ENCODE data around the gene TMPRSS6.

The TMPRSS6 gene

DNA sequence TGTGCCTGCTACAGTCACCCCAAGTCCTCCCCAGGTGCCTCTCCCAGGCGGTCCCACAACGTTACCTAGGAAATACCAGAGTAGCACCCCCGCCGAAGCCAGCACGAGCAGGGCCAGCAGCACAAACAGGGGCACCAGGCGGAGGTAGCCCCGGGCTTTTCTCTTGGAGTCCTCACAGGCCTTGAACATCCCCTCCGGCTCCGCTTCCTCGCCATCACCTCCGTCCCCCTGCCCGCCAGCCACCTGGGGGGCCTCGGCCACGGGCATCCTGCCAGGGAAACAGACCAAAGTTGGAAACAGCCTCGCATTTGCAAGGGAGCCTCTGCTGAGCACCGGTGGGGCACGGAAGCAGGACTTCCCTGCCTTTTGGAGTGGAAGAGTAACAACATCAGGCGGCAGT is 6.4 kb downstream of the TMPRSS6 start:
- Histone ChIP-seq H3K4me3 (ENCODE audit: insufficient read length, low read depth) (no peak overlapping the region), H3K9me3 (ENCODE audit: insufficient read depth, low read length) (no peaks in the 10 kb centered on the region), H3K4me1 (ENCODE audit: insufficient read depth, insufficient read length) (peaks cover 5% of the 10 kb centered on the region), H3K9ac (ENCODE audit: insufficient read length, low read depth) (peak overlapping the region; percentile 10), H3K36me3 (ENCODE audit: insufficient read depth, insufficient read length, low read length) (no peaks in the 10 kb centered on the region), H3K27me3 (ENCODE audit: insufficient read depth, insufficient read length) (no peaks in the 10 kb centered on the region)
- TF ChIP-seq YY1 (IDR thresholded peaks at IDR 0.05; ENCODE audit: insufficient read depth, insufficient read length) (no peak), SUZ12 (IDR thresholded peaks at IDR 0.05; ENCODE audit: extremely low read depth, insufficient read depth, insufficient read length) (no peak), ZNF274 (IDR thresholded peaks at IDR 0.05; ENCODE audit: low read depth, low read length) (no peak)
- no peak for DNase-seq (ENCODE audit: low read depth, low spot score)

DNA sequence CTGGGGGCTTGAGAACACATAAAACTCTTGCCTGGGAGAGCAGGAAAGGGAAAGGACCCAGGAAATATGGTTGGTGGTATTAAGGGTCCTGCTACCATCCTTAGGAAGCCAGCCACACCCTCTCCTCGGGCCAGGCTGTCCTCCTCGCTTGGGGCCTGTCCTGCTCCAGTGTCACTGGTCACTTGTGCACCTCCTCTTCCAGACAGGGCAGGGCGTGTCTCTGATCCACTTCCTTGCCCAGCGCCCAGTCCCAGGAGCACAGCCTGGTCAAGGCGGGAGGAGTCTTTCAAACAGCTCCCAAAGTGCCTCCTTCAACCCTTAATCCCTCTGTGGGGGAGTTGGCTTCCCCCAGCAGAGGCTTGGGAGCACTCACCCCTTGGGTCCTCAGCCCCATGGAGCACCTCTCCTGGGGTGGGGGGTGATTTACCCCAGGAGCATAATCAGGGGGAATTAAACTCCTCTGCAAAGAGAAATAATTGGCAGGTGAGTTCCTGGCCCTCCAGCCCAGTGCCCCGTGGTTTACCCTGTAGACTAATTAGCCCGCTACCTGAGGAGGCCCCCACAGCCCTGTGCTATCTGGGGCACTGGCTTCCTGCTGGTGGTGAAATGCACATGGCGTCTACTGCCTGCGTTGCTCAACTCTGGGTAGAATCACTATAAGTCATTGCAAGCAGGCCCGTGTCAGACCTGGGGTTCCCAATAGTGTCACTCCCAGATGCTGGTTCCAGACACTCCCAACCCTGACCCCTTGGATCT is 8.0 kb downstream of the TMPRSS6 start:
- DNase-seq (ENCODE audit: low read depth, low spot score): no peak
- no peaks in the 10 kb centered on the region for H3K27me3 ChIP-seq (ENCODE audit: insufficient read depth, insufficient read length)

GRCh38 chr22:37100589-37101127 is 8.9 kb downstream of the TMPRSS6 start:
- H3K27me3 ChIP-seq (ENCODE audit: insufficient read depth, insufficient read length): no peaks in the 10 kb centered on the region
- H3K9me3 ChIP-seq (ENCODE audit: insufficient read depth, low read length): no peaks in the 10 kb centered on the region
- peaks cover 5% of the 10 kb centered on the region for H3K4me1 ChIP-seq (ENCODE audit: insufficient read depth, insufficient read length)
- TF ChIP-seq YY1 (IDR thresholded peaks at IDR 0.05; ENCODE audit: insufficient read depth, insufficient read length): no peak
- TF ChIP-seq SUZ12 (IDR thresholded peaks at IDR 0.05; ENCODE audit: extremely low read depth, insufficient read depth, insufficient read length): no peak
- no peak for TF ChIP-seq ZNF274 (IDR thresholded peaks at IDR 0.05; ENCODE audit: low read depth, low read length)
- DNase-seq (ENCODE audit: low read depth, low spot score): no peak
- H3K4me3 ChIP-seq (ENCODE audit: insufficient read length, low read depth): no peak overlapping the region
- no peak overlapping the region for H3K9ac ChIP-seq (ENCODE audit: insufficient read length, low read depth)
- no peaks in the 10 kb centered on the region for H3K36me3 ChIP-seq (ENCODE audit: insufficient read depth, insufficient read length, low read length)

More for the DNA sequence above, 8.0 kb downstream of the TMPRSS6 start:
- H3K36me3 ChIP-seq (ENCODE audit: insufficient read depth, insufficient read length, low read length): no peaks in the 10 kb centered on the region
- no peaks in the 10 kb centered on the region for H3K9me3 ChIP-seq (ENCODE audit: insufficient read depth, low read length)
- H3K4me3 ChIP-seq (ENCODE audit: insufficient read length, low read depth): no peak overlapping the region
- peaks cover 5% of the 10 kb centered on the region for H3K4me1 ChIP-seq (ENCODE audit: insufficient read depth, insufficient read length)
- H3K9ac ChIP-seq (ENCODE audit: insufficient read length, low read depth): no peak overlapping the region
- TF ChIP-seq ZNF274 (IDR thresholded peaks at IDR 0.05; ENCODE audit: low read depth, low read length): no peak
- TF ChIP-seq YY1 (IDR thresholded peaks at IDR 0.05; ENCODE audit: insufficient read depth, insufficient read length): no peak
- TF ChIP-seq SUZ12 (IDR thresholded peaks at IDR 0.05; ENCODE audit: extremely low read depth, insufficient read depth, insufficient read length): no peak

DNA sequence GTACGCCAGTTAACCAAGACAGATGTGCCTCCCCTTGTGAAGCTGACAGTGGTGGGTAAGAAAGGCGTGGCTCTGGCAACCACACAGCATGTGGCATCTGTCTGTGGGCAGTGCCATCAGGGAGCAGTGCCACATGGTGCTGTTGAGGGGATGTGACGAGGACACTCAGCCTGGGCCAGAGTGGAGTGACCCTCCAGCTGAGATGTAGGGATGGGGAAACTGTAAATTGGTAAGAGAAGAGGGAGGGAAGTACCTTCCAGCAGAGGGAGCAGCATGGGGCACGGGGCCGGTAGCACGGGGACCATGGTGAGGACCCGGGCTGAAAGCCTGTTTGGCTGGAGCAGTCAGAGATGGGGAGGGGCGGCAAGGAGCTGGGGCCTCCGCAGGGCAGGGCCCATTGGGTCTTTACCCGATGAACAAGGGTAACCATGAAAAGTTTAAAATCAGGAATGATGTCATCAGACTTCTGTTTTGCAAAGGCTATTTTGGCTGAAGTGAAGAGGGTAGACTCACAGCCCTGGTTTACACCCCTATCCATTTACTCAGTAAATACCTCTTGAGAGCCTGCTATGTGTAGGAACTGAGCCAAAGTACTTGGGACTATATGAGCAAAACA is 10.4 kb downstream of the TMPRSS6 start:
- DNase-seq (ENCODE audit: low read depth, low spot score): no peak
- H3K27me3 ChIP-seq (ENCODE audit: insufficient read depth, insufficient read length): no peaks in the 10 kb centered on the region
- H3K9me3 ChIP-seq (ENCODE audit: insufficient read depth, low read length): no peaks in the 10 kb centered on the region
- no peak for TF ChIP-seq ZNF274 (IDR thresholded peaks at IDR 0.05; ENCODE audit: low read depth, low read length)
- no peak for TF ChIP-seq YY1 (IDR thresholded peaks at IDR 0.05; ENCODE audit: insufficient read depth, insufficient read length)
- TF ChIP-seq SUZ12 (IDR thresholded peaks at IDR 0.05; ENCODE audit: extremely low read depth, insufficient read depth, insufficient read length): no peak
- no peaks in the 10 kb centered on the region for H3K36me3 ChIP-seq (ENCODE audit: insufficient read depth, insufficient read length, low read length)
- H3K9ac ChIP-seq (ENCODE audit: insufficient read length, low read depth): no peak overlapping the region
- peaks cover 5% of the 10 kb centered on the region for H3K4me1 ChIP-seq (ENCODE audit: insufficient read depth, insufficient read length)
- no peak overlapping the region for H3K4me3 ChIP-seq (ENCODE audit: insufficient read length, low read depth)

- no peak for DNase-seq (ENCODE audit: low read depth, low spot score)
- no peaks in the 10 kb centered on the region for H3K36me3 ChIP-seq (ENCODE audit: insufficient read depth, insufficient read length, low read length)
- H3K4me3 ChIP-seq (ENCODE audit: insufficient read length, low read depth): no peak overlapping the region
- H3K27me3 ChIP-seq (ENCODE audit: insufficient read depth, insufficient read length): no peaks in the 10 kb centered on the region
- no peaks in the 10 kb centered on the region for H3K9me3 ChIP-seq (ENCODE audit: insufficient read depth, low read length)
- H3K4me1 ChIP-seq (ENCODE audit: insufficient read depth, insufficient read length): peaks cover 2% of the 10 kb centered on the region
- TF ChIP-seq YY1 (IDR thresholded peaks at IDR 0.05; ENCODE audit: insufficient read depth, insufficient read length) (no peak), ZNF274 (IDR thresholded peaks at IDR 0.05; ENCODE audit: low read depth, low read length) (no peak), SUZ12 (IDR thresholded peaks at IDR 0.05; ENCODE audit: extremely low read depth, insufficient read depth, insufficient read length) (no peak)
- H3K9ac ChIP-seq (ENCODE audit: insufficient read length, low read depth): no peak overlapping the region
These were observed 12.2 kb downstream of the TMPRSS6 start for GRCh38 chr22:37097346-37097745.

GRCh38 chr22:37095113-37095512 is 14.4 kb downstream of the TMPRSS6 start:
- H3K27me3 ChIP-seq (ENCODE audit: insufficient read depth, insufficient read length): no peaks in the 10 kb centered on the region
- H3K9ac ChIP-seq (ENCODE audit: insufficient read length, low read depth): no peak overlapping the region
- H3K9me3 ChIP-seq (ENCODE audit: insufficient read depth, low read length): no peaks in the 10 kb centered on the region
- no peak for DNase-seq (ENCODE audit: low read depth, low spot score)
- H3K4me3 ChIP-seq (ENCODE audit: insufficient read length, low read depth): no peak overlapping the region
- H3K36me3 ChIP-seq (ENCODE audit: insufficient read depth, insufficient read length, low read length): no peaks in the 10 kb centered on the region
- peaks cover 4% of the 10 kb centered on the region for H3K4me1 ChIP-seq (ENCODE audit: insufficient read depth, insufficient read length)
- TF ChIP-seq YY1 (IDR thresholded peaks at IDR 0.05; ENCODE audit: insufficient read depth, insufficient read length) (no peak), SUZ12 (IDR thresholded peaks at IDR 0.05; ENCODE audit: extremely low read depth, insufficient read depth, insufficient read length) (no peak), ZNF274 (IDR thresholded peaks at IDR 0.05; ENCODE audit: low read depth, low read length) (no peak)

GRCh38 chr22:37094239-37094638 is 15.3 kb downstream of the TMPRSS6 start:
- Histone ChIP-seq H3K27me3 (ENCODE audit: insufficient read depth, insufficient read length) (no peaks in the 10 kb centered on the region), H3K9me3 (ENCODE audit: insufficient read depth, low read length) (no peaks in the 10 kb centered on the region), H3K4me3 (ENCODE audit: insufficient read length, low read depth) (no peak overlapping the region), H3K9ac (ENCODE audit: insufficient read length, low read depth) (no peak overlapping the region), H3K4me1 (ENCODE audit: insufficient read depth, insufficient read length) (peaks cover 3% of the 10 kb centered on the region), H3K36me3 (ENCODE audit: insufficient read depth, insufficient read length, low read length) (no peaks in the 10 kb centered on the region)
- TF ChIP-seq ZNF274 (IDR thresholded peaks at IDR 0.05; ENCODE audit: low read depth, low read length) (no peak), SUZ12 (IDR thresholded peaks at IDR 0.05; ENCODE audit: extremely low read depth, insufficient read depth, insufficient read length) (no peak), YY1 (IDR thresholded peaks at IDR 0.05; ENCODE audit: insufficient read depth, insufficient read length) (no peak)
- DNase-seq (ENCODE audit: low read depth, low spot score): no peak

Measured in NT2/D1 (cell line).